H9 (cell line): ENCODE results near the gene IFT81. TPM values are rescaled to one million over a fixed set of nuclear protein-coding genes. Genes with fewer than 3 reads are reported as not detected.
"Not testable (repeated sequence)": the region's sequence is repeated elsewhere in the genome, so short reads cannot be mapped to it uniquely, and the experiment has no call there.

Source experiments
- DNase-seq: peaks from one replicate; pipeline ENCODE4 v3.0.0-alpha.2; 2017
- H2AFZ ChIP-seq: one replicate; pipeline ENCODE4 v1.6.1; 2013; ENCODE audit warnings: mild to moderate bottlenecking, low read length, control low read depth, moderate library complexity
- H2AK5ac ChIP-seq: 2 replicates; pipeline ENCODE4 v1.6.1; 2013; ENCODE audit warnings: low read length, control low read depth, mixed read lengths; ENCODE audit not compliant: insufficient read length
- H2BK120ac ChIP-seq: one replicate; pipeline ENCODE4 v1.6.1; 2013; ENCODE audit warnings: low read depth, mild to moderate bottlenecking, low read length, control low read depth, inconsistent platforms; ENCODE audit not compliant: poor library complexity, severe bottlenecking
- H2BK12ac ChIP-seq: 2 replicates; pipeline ENCODE4 v1.6.1; 2013; ENCODE audit warnings: low read length, control low read depth, mixed read lengths, low read depth; ENCODE audit not compliant: insufficient read length
- H2BK15ac ChIP-seq: 2 replicates; pipeline ENCODE4 v1.6.1; 2013; ENCODE audit warnings: low read depth, low read length, control low read depth
- H2BK20ac ChIP-seq: one replicate; pipeline ENCODE4 v1.6.1; 2013; ENCODE audit warnings: low read depth, mild to moderate bottlenecking, low read length, control low read depth, inconsistent platforms; ENCODE audit not compliant: poor library complexity, severe bottlenecking
- H2BK5ac ChIP-seq: 2 replicates; pipeline ENCODE4 v1.6.1; 2013; ENCODE audit warnings: low read length, control low read depth, mixed read lengths; ENCODE audit not compliant: insufficient read length
- H3K14ac ChIP-seq: 2 replicates; pipeline ENCODE4 v1.6.1; 2013; ENCODE audit warnings: low read length, control low read depth; ENCODE audit not compliant: insufficient read depth
- H3K18ac ChIP-seq: 2 replicates; pipeline ENCODE4 v1.6.1; 2013; ENCODE audit warnings: low read depth, mild to moderate bottlenecking, mixed read lengths, low read length, control low read depth; ENCODE audit not compliant: insufficient read length
- H3K23ac ChIP-seq: 2 replicates; pipeline ENCODE4 v1.6.1; 2013; ENCODE audit warnings: low read length, control low read depth, mixed read lengths, low read depth; ENCODE audit not compliant: insufficient read length
- H3K23me2 ChIP-seq: 2 replicates; pipeline ENCODE4 v1.6.1; 2013; ENCODE audit warnings: low read depth, mild to moderate bottlenecking, mixed read lengths, low read length, control low read depth; ENCODE audit not compliant: insufficient read length, poor library complexity, severe bottlenecking
- H3K27ac ChIP-seq: 2 replicates; pipeline ENCODE4 v1.5.1; 2013; ENCODE audit warnings: low read length, control low read depth, mixed read lengths, low read depth; ENCODE audit not compliant: insufficient read length
- H3K27me3 ChIP-seq: 2 replicates; pipeline ENCODE4 v1.6.1; 2013; ENCODE audit warnings: low read length, control low read depth, inconsistent platforms; ENCODE audit not compliant: insufficient read depth
- H3K4ac ChIP-seq: 2 replicates; pipeline ENCODE4 v1.6.1; 2013; ENCODE audit warnings: low read depth, mild to moderate bottlenecking, control low read depth, inconsistent platforms, low read length, moderate library complexity
- H3K4me1 ChIP-seq: 2 replicates; pipeline ENCODE4 v1.6.1; 2013; ENCODE audit warnings: low read length, control low read depth, inconsistent platforms; ENCODE audit not compliant: insufficient read depth
- H3K4me2 ChIP-seq: 2 replicates; pipeline ENCODE4 v1.6.1; 2013; ENCODE audit warnings: low read length, control low read depth, mixed read lengths; ENCODE audit not compliant: insufficient read length, insufficient read depth
- H3K56ac ChIP-seq: 2 replicates; pipeline ENCODE4 v1.6.1; 2013; ENCODE audit warnings: low read depth, mild to moderate bottlenecking, mixed read lengths, low read length, control low read depth; ENCODE audit not compliant: insufficient read length
- H3K79me1 ChIP-seq: 2 replicates; pipeline ENCODE4 v1.6.1; 2013; ENCODE audit warnings: low read depth, mild to moderate bottlenecking, moderate library complexity, low read length, control low read depth, inconsistent platforms; ENCODE audit not compliant: insufficient read depth, poor library complexity, severe bottlenecking
- H3K79me2 ChIP-seq: 2 replicates; pipeline ENCODE4 v1.6.1; 2013; ENCODE audit warnings: low read length, control low read depth, inconsistent platforms; ENCODE audit not compliant: insufficient read depth
- H3K9ac ChIP-seq: 2 replicates; pipeline ENCODE4 v1.6.1; 2013; ENCODE audit warnings: low read length, control low read depth, mixed read lengths; ENCODE audit not compliant: insufficient read length; ENCODE audit errors: extremely low read depth
- H3K9me3 ChIP-seq: one replicate; pipeline ENCODE4 v1.6.1; 2013; ENCODE audit warnings: low read depth, low read length, inconsistent platforms; ENCODE audit not compliant: control insufficient read depth
- H3T11ph ChIP-seq: one replicate; pipeline ENCODE4 v1.6.1; 2013; ENCODE audit warnings: mild to moderate bottlenecking, low read length, control low read depth, inconsistent platforms
- H4K20me1 ChIP-seq: one replicate; pipeline ENCODE4 v1.6.1; 2013; ENCODE audit not compliant: control insufficient read depth, insufficient read length, insufficient read depth
- H4K5ac ChIP-seq: 2 replicates; pipeline ENCODE4 v1.6.1; 2013; ENCODE audit warnings: low read depth, mild to moderate bottlenecking, mixed read lengths, low read length, control low read depth; ENCODE audit not compliant: insufficient read length
- H4K8ac ChIP-seq: replicated peaks from 2 replicates; pipeline ENCODE4 v1.6.1; 2013; ENCODE audit warnings: low read length, control low read depth, mixed read lengths, low read depth; ENCODE audit not compliant: insufficient read length
- H4K91ac ChIP-seq: 2 replicates; pipeline ENCODE4 v1.6.1; 2013; ENCODE audit warnings: low read depth, mild to moderate bottlenecking, moderate library complexity, mixed read lengths, low read length, control low read depth; ENCODE audit not compliant: insufficient read length
- H3K27ac Mint-ChIP-seq, 3 experiments: 2 replicates in 2 of 3; 3 replicates in 1 of 3; pipeline ENCODE4 v1.8.0; 2020 to 2021; ENCODE audit warnings: mixed read lengths in 3 of 3, mild to moderate bottlenecking in 1 of 3, moderate library complexity in 1 of 3
- H3K27me3 Mint-ChIP-seq: 2 replicates; pipeline ENCODE4 v1.8.0; 2021; ENCODE audit warnings: low read depth, mild to moderate bottlenecking, moderate library complexity, mixed read lengths
- H3K36me3 Mint-ChIP-seq, 3 experiments: 2 replicates in 2 of 3; 3 replicates in 1 of 3; pipeline ENCODE4 v1.8.0; 2020 to 2021; ENCODE audit warnings: low read depth in 3 of 3, mixed read lengths in 3 of 3; ENCODE audit not compliant: insufficient read depth in 1 of 3
- H3K4me1 Mint-ChIP-seq, 2 experiments: 2 replicates each; pipeline ENCODE4 v1.8.0; 2020; ENCODE audit warnings: mixed read lengths in 2 of 2
- H3K4me3 Mint-ChIP-seq, 2 experiments: 2 replicates in 1 of 2; 3 replicates in 1 of 2; pipeline ENCODE4 v1.8.0; 2020 to 2021; ENCODE audit warnings: mild to moderate bottlenecking in 2 of 2, mixed read lengths in 2 of 2, moderate library complexity in 1 of 2
- H3K9me3 Mint-ChIP-seq, 2 experiments: 2 replicates in 1 of 2; 3 replicates in 1 of 2; pipeline ENCODE4 v1.8.0; 2020; ENCODE audit warnings: mild to moderate bottlenecking in 2 of 2, mixed read lengths in 2 of 2, moderate library complexity in 1 of 2
- WGBS: extraction: QIAGEN DNeasy Blood & Tissue Kit; methylation state at CpG from one replicate; pipeline ENCODE4 v1.1.7; 2013; ENCODE audit warnings: missing lambda C conversion rate, low lambda C conversion rate, mixed read lengths; ENCODE audit not compliant: insufficient read length; ENCODE audit errors: extremely low coverage; 5-methylcytosine and 5-hydroxymethylcytosine counted together
- total RNA-seq: library from RNA; stranded (reverse); gene quantifications from 2 replicates; pipeline ENCODE4 v1.2.1, GENCODE V29; 2021
- TF ChIP-seq, protein P1 (sequence below): fragments of 200-600 bp; sonication (generic); conservative IDR thresholded peaks from 3 replicates; pipeline ENCODE4 v1.8.0; 2021; ENCODE audit warnings: antibody characterized with exemption, mild to moderate bottlenecking

IFT81 gene
- total RNA-seq, 1 experiment from 2014 or later: 9.3 TPM

- H3K27me3 ChIP-seq: no peaks in the 10 kb centered on the region
- H2BK20ac ChIP-seq: no peak overlapping the region
- H3K56ac ChIP-seq: no peak overlapping the region
- H3K27ac ChIP-seq: no peak overlapping the region
- DNase-seq: no peak
- no peak overlapping the region for H3K18ac ChIP-seq
- H3K14ac ChIP-seq: no peak overlapping the region
- H3K23me2 ChIP-seq: no peaks in the 10 kb centered on the region
- no peak overlapping the region for H2AFZ ChIP-seq
- H3K4me2 ChIP-seq: no peak overlapping the region
- no peak overlapping the region for H3K9ac ChIP-seq
- H3K79me2 ChIP-seq: no peaks in the 10 kb centered on the region
- H3K4me1 ChIP-seq: no peaks in the 10 kb centered on the region
- Mint-ChIP-seq H3K9me3 (peaks cover 3% of the 10 kb centered on the region in 2 experiments; a peak in 3 of 5 replicates), H3K4me1 (0 out of 4 replicates have a peak, but pooled peaks cover 0 to 2% of the 10 kb centered on the region in 2 experiments), H3K27ac (no peak overlapping the region), H3K36me3 (peaks cover 0 to 2% (median 0%) of the 10 kb centered on the region in 3 experiments; a peak in 1 of 7 replicates), H3K27me3 (peaks cover 12% of the 10 kb centered on the region), H3K4me3 (no peak overlapping the region; a peak in 1 of 5 replicates)
- WGBS: no CpG with 5 or more reads among the region's 4 CpGs
- no peak overlapping the region for H2AK5ac ChIP-seq
- no peak overlapping the region for H4K5ac ChIP-seq
- H2BK15ac ChIP-seq: no peak overlapping the region
- H3K9me3 ChIP-seq: no peaks in the 10 kb centered on the region
- no peaks in the 10 kb centered on the region for H3K79me1 ChIP-seq
- no peaks in the 10 kb centered on the region for H4K20me1 ChIP-seq
- H3K23ac ChIP-seq: no peak overlapping the region
- no peak overlapping the region for H2BK12ac ChIP-seq
- no peak overlapping the region for H2BK5ac ChIP-seq
- TF ChIP-seq, protein P1, sequence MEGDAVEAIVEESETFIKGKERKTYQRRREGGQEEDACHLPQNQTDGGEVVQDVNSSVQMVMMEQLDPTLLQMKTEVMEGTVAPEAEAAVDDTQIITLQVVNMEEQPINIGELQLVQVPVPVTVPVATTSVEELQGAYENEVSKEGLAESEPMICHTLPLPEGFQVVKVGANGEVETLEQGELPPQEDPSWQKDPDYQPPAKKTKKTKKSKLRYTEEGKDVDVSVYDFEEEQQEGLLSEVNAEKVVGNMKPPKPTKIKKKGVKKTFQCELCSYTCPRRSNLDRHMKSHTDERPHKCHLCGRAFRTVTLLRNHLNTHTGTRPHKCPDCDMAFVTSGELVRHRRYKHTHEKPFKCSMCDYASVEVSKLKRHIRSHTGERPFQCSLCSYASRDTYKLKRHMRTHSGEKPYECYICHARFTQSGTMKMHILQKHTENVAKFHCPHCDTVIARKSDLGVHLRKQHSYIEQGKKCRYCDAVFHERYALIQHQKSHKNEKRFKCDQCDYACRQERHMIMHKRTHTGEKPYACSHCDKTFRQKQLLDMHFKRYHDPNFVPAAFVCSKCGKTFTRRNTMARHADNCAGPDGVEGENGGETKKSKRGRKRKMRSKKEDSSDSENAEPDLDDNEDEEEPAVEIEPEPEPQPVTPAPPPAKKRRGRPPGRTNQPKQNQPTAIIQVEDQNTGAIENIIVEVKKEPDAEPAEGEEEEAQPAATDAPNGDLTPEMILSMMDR: no peak
- no peak overlapping the region for H2BK120ac ChIP-seq
- no peak overlapping the region for H3K4ac ChIP-seq
- no peak overlapping the region for H4K91ac ChIP-seq
- H3T11ph ChIP-seq: no peak overlapping the region
- no peak overlapping the region for H4K8ac ChIP-seq
These were observed 39.7 kb upstream of the IFT81 start for GRCh38 chr12:110084314-110085015.

GRCh38 chr12:110088216-110088615, 35.9 kb upstream of the IFT81 start:
- not testable (repeated sequence) for H3K23ac ChIP-seq, H2BK5ac ChIP-seq, H3K18ac ChIP-seq, H3K23me2 ChIP-seq, H3K4ac ChIP-seq, H3K14ac ChIP-seq, H4K20me1 ChIP-seq, H3K9me3 Mint-ChIP-seq, DNase-seq, H2BK15ac ChIP-seq, H4K91ac ChIP-seq, H3K9ac ChIP-seq, H2AK5ac ChIP-seq, H2BK20ac ChIP-seq, H3K4me1 Mint-ChIP-seq, H3K27me3 ChIP-seq, H3K79me2 ChIP-seq, H3T11ph ChIP-seq, H2BK120ac ChIP-seq, H4K5ac ChIP-seq, H2AFZ ChIP-seq, H3K27ac Mint-ChIP-seq, H2BK12ac ChIP-seq, H3K27ac ChIP-seq, H3K4me3 Mint-ChIP-seq, H3K79me1 ChIP-seq, H4K8ac ChIP-seq, H3K4me2 ChIP-seq, H3K36me3 Mint-ChIP-seq, H3K4me1 ChIP-seq, H3K9me3 ChIP-seq, H3K56ac ChIP-seq
- no CpG with 5 or more reads among the region's 6 CpGs for WGBS
- peaks cover 28% of the 10 kb centered on the region for H3K27me3 Mint-ChIP-seq
